Psoas muscle (tissue), 8 donors: Measurements from ENCODE around the gene OR2L2. TPM values are rescaled to one million over a fixed set of nuclear protein-coding genes. Genes with fewer than 3 reads are reported as not detected.

Experiments used
- ATAC-seq, 4 donors: fragments of 200-7000 bp; cut with Tn5 transposase; one replicate each; pipeline ENCODE4 v1.9.1; 2020; ENCODE audit warnings: moderate library complexity in 3 of 4, mild to moderate bottlenecking in 2 of 4
- DNase-seq, 2 donors: peaks; one replicate each; pipeline ENCODE4 v3.0.0-alpha.2; 2020
- H3K27ac ChIP-seq: fragments of 200-600 bp; one replicate; pipeline ENCODE4 v1.8.0; 2022
- H3K27me3 ChIP-seq, 3 donors: fragments of 200-600 bp in 1 of 3; one replicate each; pipeline versions ENCODE4 v1.6.1 to v1.8.0; 2013 to 2022; ENCODE audit warnings: low read length in 2 of 3, mild to moderate bottlenecking in 2 of 3, moderate library complexity in 1 of 3; ENCODE audit not compliant: insufficient read depth in 3 of 3
- H3K36me3 ChIP-seq, 2 donors: fragments of 200-600 bp in 1 of 2; one replicate each; pipeline versions ENCODE4 v1.6.1 to v1.8.0; 2013 to 2022; ENCODE audit warnings: low read depth in 1 of 2, mild to moderate bottlenecking in 1 of 2, moderate library complexity in 1 of 2; ENCODE audit not compliant: insufficient read depth in 1 of 2
- H3K4me1 ChIP-seq: fragments of 200-600 bp; one replicate; pipeline ENCODE4 v1.8.0; 2022
- H3K4me3 ChIP-seq: fragments of 200-600 bp; one replicate; pipeline ENCODE4 v1.8.0; 2022; ENCODE audit warnings: mild to moderate bottlenecking
- H3K9me3 ChIP-seq: fragments of 200-600 bp; one replicate; pipeline ENCODE4 v1.8.0; 2022
- CTCF ChIP-seq: fragments of 200-600 bp; IDR thresholded peaks from one replicate; pipeline ENCODE4 v1.8.0; 2022; ENCODE audit warnings: antibody characterized with exemption
- WGBS, 3 donors: extraction: QIAGEN DNeasy Blood & Tissue Kit; methylation state at CpG; one replicate each; pipeline versions ENCODE4 v1.1.6 to v1.1.7; 2013; 5-methylcytosine and 5-hydroxymethylcytosine counted together
- intact Hi-C, 2 donors: fragments of 100-400 bp; cut with DNase I; formaldehyde crosslinking; loops; one replicate each; pipeline versions ENCODE4 v1.11.0 to v1.14.2; 2022
- polyA plus RNA-seq, 3 donors: library from polyadenylated mRNA; stranded (reverse); fragments of 200-250 nt; gene quantifications; one replicate each; pipeline ENCODE4 v1.2.3, GENCODE V29; 2013
- total RNA-seq, 4 donors: library from RNA; stranded (reverse); fragmentation: NEBNext Ultra II Directional in 2 of 4; extraction: Animal tissue kit (Norgen Biotek cat#: 25700) in 2 of 4; gene quantifications; one replicate each; pipeline versions ENCODE4 v1.2.1 to v1.2.4, GENCODE V29; 2021 to 2023
- donor health status: healthy with polysubstance abuse.
- donor health status: DM: no; HTN: no; CAD: no; lungs with moderate emphysema.
- donor health status: Bipolar disorder and iron deficiency.
- donor health status: healthy.
- donor health status: DM: yes; HTN: yes; CAD: no.
- donor health status: DM: no; HTN: no; CAD: no.
- donor health status: DM: no; HTN: no; CAD: no.
- donor health status: DM: yes; HTN: yes; CAD: no.

Gene OR2L2
- total and polyA plus RNA-seq, 7 donors = not detected

- DNase-seq = no peak
- no peaks in the 10 kb centered on the region for H3K4me1 ChIP-seq
- H3K27me3 ChIP-seq = no peaks in the 10 kb centered on the region
- no peaks in the 10 kb centered on the region for H3K36me3 ChIP-seq
- no peak overlapping the region for H3K4me3 ChIP-seq
- no peak for ATAC-seq
- WGBS, 3 donors = 86 to 88% (median 86%) methylated on average over 3 of the region's 3 CpGs
- peaks cover 12% of the 10 kb centered on the region for H3K9me3 ChIP-seq
- no peak for TF ChIP-seq CTCF
- H3K27ac ChIP-seq = no peak overlapping the region
- intact Hi-C loops = no loop called here
Measured at GRCh38 chr1:248009681-248010080, 20.2 kb upstream of the OR2L2 start.

- Histone ChIP-seq H3K9me3 (peaks cover 12% of the 10 kb centered on the region), H3K27ac (no peak within 1 kb of the TSS), H3K27me3 (no peaks in the 10 kb centered on the region), H3K36me3 (no peaks in the 10 kb centered on the region), H3K4me3 (no peak within 1 kb of the TSS), H3K4me1 (no peaks in the 10 kb centered on the region)
- 89 to 91% (median 90%) methylated on average over 2 of the region's 2 CpGs for WGBS, 3 donors
- intact Hi-C loops = no loop called here
- ATAC-seq (no peak), DNase-seq (no peak)
- TF ChIP-seq CTCF = no peak
Measured at GRCh38 chr1:248013229-248013710, 16.6 kb upstream of the OR2L2 start, which contains the start of gene OR2L5. Gene OR2L5 (plus strand): TSS chr1:248013660. CDS start chr1:248021948, 8,288 bp downstream.

GRCh38 chr1:248015803-248016202 is 14.1 kb upstream of the OR2L2 start:
- 72 to 76% (median 75%) methylated on average over 1 of the region's 1 CpG for whole genome bisulfite sequencing, 3 donors
- no peaks in the 10 kb centered on the region for H3K27me3 ChIP-seq
- DNase-seq (no peak), ATAC-seq (no peak)
- H3K9me3 ChIP-seq = peaks cover 10% of the 10 kb centered on the region
- no peak overlapping the region for H3K27ac ChIP-seq
- no peak overlapping the region for H3K4me3 ChIP-seq
- intact Hi-C loops = no loop called here
- H3K36me3 ChIP-seq = no peaks in the 10 kb centered on the region
- no peak for TF ChIP-seq CTCF
- H3K4me1 ChIP-seq = no peaks in the 10 kb centered on the region

- ATAC-seq (no peak), DNase-seq (no peak)
- Histone ChIP-seq H3K27me3 (no peaks in the 10 kb centered on the region), H3K4me1 (no peaks in the 10 kb centered on the region), H3K36me3 (no peaks in the 10 kb centered on the region), H3K4me3 (no peak overlapping the region), H3K9me3 (peaks cover 4% of the 10 kb centered on the region), H3K27ac (no peak overlapping the region)
- intact Hi-C loops = no loop called here
- TF ChIP-seq CTCF = no peak
- WGBS, 3 donors = 69 to 73% (median 70%) methylated on average over 5 of the region's 5 CpGs
Measured at GRCh38 chr1:248045209-248045608, 15.3 kb downstream of the OR2L2 start.

- H3K36me3 ChIP-seq = no peaks in the 10 kb centered on the region
- no peak within 1 kb of the TSS for H3K4me3 ChIP-seq
- no peaks in the 10 kb centered on the region for H3K4me1 ChIP-seq
- H3K27me3 ChIP-seq = no peaks in the 10 kb centered on the region
- TF ChIP-seq CTCF = no peak
- H3K9me3 ChIP-seq = peaks cover 4% of the 10 kb centered on the region
- ATAC-seq (no peak), DNase-seq (no peak)
- H3K27ac ChIP-seq = no peak within 1 kb of the TSS
- intact Hi-C loops = no loop called here
- WGBS, 3 donors = 68 to 70% (median 69%) methylated on average over 2 of the region's 2 CpGs
Measured at GRCh38 chr1:248046536-248046935, 16.7 kb downstream of the OR2L2 start, which contains the start of gene OR2L3. Gene OR2L3 (plus strand): TSS chr1:248046836. CDS start chr1:248060682, 13,846 bp downstream.
